Amygdala (tissue), 56 donors: ENCODE data around the gene MAK.
"Not testable (repeated sequence)": the region's sequence is repeated elsewhere in the genome, so short reads cannot be mapped to it uniquely, and the experiment has no call there.

Experiments
- DNase-seq, 56 donors: peaks; one replicate each; lab custom pipeline; 2025; lab: John Stamatoyannopoulos, UW

The MAK gene, protein sequence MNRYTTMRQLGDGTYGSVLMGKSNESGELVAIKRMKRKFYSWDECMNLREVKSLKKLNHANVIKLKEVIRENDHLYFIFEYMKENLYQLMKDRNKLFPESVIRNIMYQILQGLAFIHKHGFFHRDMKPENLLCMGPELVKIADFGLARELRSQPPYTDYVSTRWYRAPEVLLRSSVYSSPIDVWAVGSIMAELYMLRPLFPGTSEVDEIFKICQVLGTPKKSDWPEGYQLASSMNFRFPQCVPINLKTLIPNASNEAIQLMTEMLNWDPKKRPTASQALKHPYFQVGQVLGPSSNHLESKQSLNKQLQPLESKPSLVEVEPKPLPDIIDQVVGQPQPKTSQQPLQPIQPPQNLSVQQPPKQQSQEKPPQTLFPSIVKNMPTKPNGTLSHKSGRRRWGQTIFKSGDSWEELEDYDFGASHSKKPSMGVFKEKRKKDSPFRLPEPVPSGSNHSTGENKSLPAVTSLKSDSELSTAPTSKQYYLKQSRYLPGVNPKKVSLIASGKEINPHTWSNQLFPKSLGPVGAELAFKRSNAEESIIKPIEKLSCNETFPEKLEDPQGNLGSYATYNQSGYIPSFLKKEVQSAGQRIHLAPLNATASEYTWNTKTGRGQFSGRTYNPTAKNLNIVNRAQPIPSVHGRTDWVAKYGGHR

DNA sequence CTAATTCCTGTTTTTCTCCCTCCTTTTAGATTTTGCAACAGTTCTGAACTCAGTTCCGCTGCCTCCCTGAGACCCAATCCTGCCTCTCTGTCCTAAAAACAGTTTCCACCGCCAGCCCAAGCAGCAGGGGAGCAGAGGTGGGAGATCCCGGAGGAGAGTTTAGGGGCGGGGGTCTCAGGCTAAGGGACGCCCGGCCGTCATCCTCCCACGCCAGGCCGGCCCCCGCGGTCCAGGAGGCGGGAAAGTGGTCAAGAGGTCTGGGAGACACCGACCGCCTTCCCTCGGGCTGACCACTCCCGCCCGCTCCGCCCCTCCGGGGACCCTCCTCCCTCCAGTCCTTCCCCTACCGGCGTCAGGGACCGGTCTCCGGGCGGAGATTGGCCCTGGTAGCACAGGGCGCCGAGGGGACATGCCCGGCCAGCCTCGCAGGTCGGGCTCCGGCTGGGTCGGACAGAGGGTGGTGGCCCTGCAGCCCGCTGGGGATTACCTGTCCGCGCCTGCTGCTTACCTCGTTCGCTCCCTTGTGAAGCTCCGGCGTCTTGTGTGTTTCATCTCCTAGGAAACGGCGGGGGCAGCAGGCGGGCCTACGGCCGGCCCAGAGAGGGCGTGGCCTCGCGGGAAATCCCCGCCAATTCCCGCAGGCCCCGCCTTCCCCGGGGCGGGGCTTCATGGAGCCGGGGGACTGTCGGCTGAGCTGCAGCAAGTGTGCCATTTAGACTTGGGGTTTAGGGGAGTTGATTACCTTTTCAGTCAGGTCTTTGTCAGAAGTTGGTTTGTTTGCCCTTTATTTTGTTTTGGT, at the start of gene MAK:
MAK (minus strand) TSS at position 545 of the 799 bp plus-strand sequence. CDS start 7,891 bp downstream, outside the sequence.
- peak in 55 of 56 donors; percentile 8 to 84 (median 63) for DNase-seq

- DNase-seq = peak in 1 of 56 donors; percentile 18
Measured at GRCh38 chr6:10886691-10887502, 48.6 kb upstream of the MAK start, which contains the start of gene SYCP2L. Gene SYCP2L (plus strand): TSS chr6:10887052. CDS start chr6:10887127, 75 bp downstream.

DNA sequence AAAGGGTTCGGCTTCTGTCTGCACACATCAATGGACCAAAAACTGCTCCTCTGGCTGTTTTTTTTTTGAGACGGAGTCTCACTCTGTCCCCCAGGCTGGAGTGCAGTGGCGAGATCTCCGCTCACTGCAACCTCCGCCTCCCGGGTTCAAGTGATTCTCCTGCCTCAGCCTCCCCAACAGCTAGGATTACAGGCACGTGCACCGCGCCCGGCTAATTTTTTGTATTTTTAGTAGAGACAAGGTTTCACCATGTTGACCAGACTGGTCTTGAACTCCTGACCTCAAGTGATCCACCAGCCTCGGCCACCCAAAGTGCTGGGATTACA, 48.0 kb upstream of the MAK start:
- DNase-seq = not testable (repeated sequence)

DNA sequence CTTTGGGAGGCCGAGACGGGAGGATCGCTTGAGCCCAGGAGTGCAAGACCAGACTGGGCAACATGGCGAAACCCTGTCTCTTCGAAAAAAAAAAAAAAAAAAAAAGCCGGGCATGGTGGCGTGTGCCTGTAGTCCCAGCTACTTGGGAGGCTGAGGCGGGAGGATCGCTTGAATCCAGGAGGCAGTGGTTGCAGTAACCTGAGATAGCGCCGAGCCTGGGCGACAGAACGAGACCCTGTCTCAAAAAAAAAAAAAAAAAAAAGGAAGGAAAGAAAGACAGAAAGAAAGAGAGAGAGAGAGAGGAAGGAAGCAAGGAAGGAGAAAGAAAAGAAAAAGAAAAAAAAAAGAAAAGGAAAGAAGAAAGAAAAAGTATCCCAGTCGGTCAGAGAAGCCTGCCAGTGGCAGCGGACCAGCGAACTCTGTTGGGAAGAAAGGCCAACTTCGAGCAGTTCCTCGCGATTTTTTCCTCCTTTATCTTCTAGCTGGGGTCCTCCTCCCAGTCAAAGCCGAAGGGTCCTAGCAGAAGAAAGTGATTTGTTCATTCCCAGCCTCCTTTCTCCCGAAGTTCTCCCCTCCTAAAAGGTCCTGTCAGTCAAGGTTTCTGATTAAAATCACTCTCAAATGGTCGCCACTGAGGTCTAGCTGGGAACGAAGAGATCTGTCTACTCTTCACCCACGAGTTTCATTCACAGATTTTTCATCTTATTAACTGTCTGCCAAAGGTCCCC, 46.1 kb upstream of the MAK start:
- no peak for DNase-seq

- no peak for DNase-seq
Measured at GRCh38 chr6:10883312-10884244, 45.2 kb upstream of the MAK start.

DNA sequence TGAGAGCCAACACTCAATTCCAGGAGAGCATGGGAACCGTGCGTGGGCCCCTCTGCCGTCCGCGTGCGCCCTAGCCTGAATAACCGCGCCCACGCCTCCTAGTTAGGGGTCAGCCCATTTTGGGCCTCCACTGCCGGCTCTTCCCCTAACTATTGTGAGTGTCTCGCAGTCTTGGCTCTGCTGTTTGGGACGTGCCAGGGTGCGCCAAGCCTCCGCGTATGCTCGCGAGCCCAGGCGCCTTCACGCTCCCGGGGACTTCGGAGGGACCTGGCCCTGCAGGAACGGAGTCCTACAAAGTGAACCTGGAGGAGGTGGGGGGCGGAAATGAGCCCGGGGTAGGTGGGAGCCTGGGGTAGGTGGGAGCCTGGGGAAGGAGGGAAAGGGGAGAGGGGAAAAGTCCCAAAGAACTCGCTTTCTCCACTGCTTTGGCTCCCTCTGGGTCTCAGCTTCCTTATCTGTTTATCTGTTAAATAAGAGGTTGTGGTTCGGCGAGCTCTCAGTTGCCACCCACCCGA, 44.4 kb upstream of the MAK start:
- DNase-seq = no peak

DNA sequence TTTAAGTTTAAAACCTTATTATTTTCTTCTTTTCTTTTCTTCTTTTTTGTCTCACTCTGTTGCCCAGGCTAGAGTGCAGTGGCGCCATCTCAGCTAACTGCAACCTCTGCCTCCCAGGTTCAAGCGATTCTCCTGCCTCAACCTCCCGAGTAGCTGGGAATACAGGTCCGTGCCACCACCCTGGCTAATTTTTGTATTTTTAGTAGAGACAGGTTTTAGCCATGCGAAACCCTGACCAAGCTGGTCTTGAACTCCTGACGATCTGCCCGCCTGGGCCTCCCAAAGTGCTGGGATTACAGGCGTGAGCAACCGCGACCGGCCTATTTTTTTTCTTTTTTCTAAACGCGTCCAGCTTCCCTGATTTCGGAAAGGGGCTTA, 43.9 kb upstream of the MAK start:
- DNase-seq = not testable (repeated sequence)

GRCh38 chr6:10880366-10880765, 42.0 kb upstream of the MAK start:
- no peak for DNase-seq

GRCh38 chr6:10877871-10878270, 39.5 kb upstream of the MAK start:
- no peak for DNase-seq

DNA sequence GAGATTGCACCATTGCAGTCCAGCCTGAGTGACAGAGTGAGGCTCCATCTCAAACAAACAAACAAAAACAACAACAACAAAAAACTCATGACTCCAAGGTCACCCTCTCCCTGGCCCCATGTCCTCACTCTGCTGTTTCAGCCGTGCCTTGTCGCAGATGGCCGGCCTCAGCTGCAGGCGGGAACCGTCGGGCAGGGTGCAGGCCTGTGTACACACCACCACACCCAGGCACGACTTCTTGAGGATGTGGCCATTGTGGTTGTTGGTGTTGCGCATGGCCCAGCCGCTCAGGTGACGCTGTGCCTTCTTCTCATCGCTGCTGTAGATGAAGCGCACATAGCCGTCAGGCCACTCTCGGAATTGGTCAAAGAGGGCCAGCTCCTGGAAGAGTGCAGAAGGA, 38.7 kb upstream of the MAK start:
- no peak for DNase-seq

GRCh38 chr6:10875026-10875425, 36.7 kb upstream of the MAK start:
- no peak for DNase-seq

DNA sequence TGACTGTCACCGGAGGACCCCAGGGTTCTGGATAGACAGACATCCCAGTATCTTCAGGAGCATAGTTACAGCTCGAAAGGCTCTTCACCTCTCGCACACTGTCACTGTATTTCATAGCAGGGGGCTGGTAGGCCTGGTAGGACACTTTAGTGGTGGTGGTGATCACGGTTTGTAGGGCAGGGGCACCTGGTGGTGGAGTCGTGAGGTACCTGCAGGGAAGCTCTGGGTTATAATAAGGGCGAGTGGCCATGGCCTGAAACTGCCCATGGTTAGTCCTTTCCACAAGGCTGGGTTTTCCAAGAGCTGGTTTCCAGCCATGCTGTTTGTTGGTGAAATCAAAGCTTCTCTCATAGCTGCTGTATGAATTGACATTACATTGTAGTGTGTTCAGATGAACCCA, 35.9 kb upstream of the MAK start:
- no peak for DNase-seq

GRCh38 chr6:10873374-10873773, 35.0 kb upstream of the MAK start:
- no peak for DNase-seq

GRCh38 chr6:10867952-10868351, 29.6 kb upstream of the MAK start:
- no peak for DNase-seq

DNA sequence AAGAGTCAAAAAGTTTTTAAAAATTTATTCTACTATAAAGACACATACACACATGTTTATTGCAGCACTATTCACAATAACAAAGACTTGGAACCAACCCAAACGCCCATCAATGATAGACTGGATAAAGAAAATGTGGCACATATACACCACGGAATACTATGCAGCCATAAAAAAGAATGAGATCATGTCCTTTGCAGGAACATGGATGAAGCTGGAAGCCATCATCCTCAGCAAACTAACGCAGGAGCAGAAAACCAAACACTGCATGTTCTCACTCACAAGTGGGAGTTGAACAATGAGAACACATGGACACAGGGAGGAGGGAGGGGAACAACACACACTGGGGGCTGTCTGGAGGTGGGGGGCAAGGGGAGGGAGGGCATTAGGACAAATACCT, 28.4 kb upstream of the MAK start:
- not testable (repeated sequence) for DNase-seq

- DNase-seq = not testable (repeated sequence)
Measured at GRCh38 chr6:10863031-10863430, 24.7 kb upstream of the MAK start.

GRCh38 chr6:10862361-10862760, 24.0 kb upstream of the MAK start:
- no peak for DNase-seq

DNA sequence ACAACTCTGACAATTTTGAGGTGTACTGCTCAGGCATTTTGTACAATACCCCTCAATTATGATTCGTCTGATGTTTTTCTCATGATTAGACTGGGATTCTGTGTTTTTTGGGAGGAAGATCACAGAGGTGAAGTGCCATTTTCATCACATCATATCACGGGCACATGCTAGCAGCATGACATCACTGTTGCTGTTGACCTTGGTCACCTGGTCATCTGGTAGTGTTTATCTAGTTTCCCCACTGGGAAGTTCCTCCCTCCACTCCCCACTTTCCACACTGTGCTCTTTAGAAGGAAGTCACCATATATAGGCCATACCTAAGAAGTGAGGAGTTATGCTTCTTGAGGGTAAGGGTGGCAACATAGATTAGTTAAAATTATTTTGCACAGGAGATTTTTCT, 22.7 kb upstream of the MAK start:
- no peak for DNase-seq
